Measurements from ENCODE around the gene ANKRD18A. TPM values are rescaled to one million over a fixed set of nuclear protein-coding genes. Genes with fewer than 3 reads are reported as not detected.

ANKRD18A gene
- 0.35 and 1.2 TPM in 2 replicates for total RNA-seq (2014; rRNA removed; shearing (Covaris generic))

- peak within 1 kb of the TSS; percentile 60 for H3K4me3 ChIP-seq (ENCODE audit: insufficient read depth, low read depth, low read length)
- peak; percentile 89 for DNase-seq
- H3K36me3 ChIP-seq (replicated peaks; ENCODE audit: control insufficient read depth, insufficient read depth, low read length) = no peaks in the 10 kb centered on the region
- H3K27me3 ChIP-seq (ENCODE audit: control insufficient read depth, insufficient read depth, low read length) = peaks cover 31% of the 10 kb centered on the region
These were observed at the start of gene ANKRD18A for GRCh38 chr9:38620483-38621433. TSS of gene ANKRD18A (minus strand) at chr9:38620596. CDS start at chr9:38620285, 311 bp downstream.

DNA sequence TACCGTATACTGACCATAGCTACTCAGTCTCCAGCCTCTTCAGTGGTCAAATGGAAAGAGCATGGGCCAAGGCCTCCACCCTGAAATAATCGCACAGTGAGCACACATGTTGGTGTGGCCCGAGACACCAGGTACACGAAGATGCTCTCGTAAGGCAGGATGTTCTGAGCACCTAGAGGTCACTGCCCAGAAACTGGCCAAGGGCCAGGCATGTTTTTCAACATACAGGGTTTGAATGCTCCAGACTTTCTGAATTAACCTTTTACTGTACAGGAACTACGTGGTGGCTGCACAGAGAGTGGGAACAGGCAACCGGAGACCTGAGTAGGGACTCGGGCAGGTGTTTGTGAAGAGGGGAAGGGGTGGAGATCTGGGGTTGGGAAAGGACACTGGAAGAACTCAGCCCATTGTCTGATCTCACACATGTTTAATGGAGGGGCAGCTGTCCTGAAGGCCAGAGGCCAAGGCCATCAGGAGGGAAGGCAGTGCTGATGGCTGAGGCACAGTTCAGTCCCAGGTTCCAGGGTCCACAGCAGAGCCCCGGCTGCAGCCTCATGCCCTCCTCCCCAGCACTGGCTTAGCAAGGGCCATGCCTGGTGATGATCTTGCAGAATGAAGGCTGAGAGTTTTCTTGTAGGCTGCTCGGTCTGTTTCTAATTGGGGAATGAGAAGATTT lies 48.5 kb upstream of the ANKRD18A start:
- Histone ChIP-seq H3K27me3 (ENCODE audit: control insufficient read depth, insufficient read depth, low read length) (no peaks in the 10 kb centered on the region), H3K4me3 (ENCODE audit: insufficient read depth, low read depth, low read length) (no peak overlapping the region), H3K36me3 (replicated peaks; ENCODE audit: control insufficient read depth, insufficient read depth, low read length) (no peaks in the 10 kb centered on the region)
- DNase-seq = no peak

- no peak overlapping the region for H3K4me3 ChIP-seq (ENCODE audit: insufficient read depth, low read depth, low read length)
- peak; percentile 47 for DNase-seq
- H3K36me3 ChIP-seq (replicated peaks; ENCODE audit: control insufficient read depth, insufficient read depth, low read length) = no peaks in the 10 kb centered on the region
- H3K27me3 ChIP-seq (ENCODE audit: control insufficient read depth, insufficient read depth, low read length) = no peaks in the 10 kb centered on the region
These were observed 42.6 kb upstream of the ANKRD18A start for GRCh38 chr9:38662763-38663593.

GRCh38 chr9:38659538-38659937 lies 39.1 kb upstream of the ANKRD18A start:
- H3K36me3 ChIP-seq (replicated peaks; ENCODE audit: control insufficient read depth, insufficient read depth, low read length) = no peaks in the 10 kb centered on the region
- H3K4me3 ChIP-seq (ENCODE audit: insufficient read depth, low read depth, low read length) = no peak overlapping the region
- DNase-seq = no peak

DNA sequence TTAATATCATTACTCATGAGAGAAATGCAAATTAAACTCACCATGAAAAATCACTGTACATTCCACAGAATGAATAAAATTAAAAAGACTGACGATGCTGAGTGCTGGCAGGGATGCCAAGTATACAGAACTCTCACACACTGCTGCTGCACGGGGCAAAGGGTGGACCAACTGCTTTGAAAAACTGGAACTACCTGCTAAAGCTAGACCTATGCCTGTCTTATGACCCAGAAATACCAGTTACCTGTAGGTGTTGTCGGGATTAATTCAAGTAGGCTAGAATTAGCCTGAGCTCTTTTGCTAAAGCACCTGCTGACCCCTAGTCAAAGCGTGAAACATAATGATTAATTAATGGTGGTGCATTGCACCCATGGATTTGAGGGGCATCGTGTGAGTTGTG lies 36.5 kb upstream of the ANKRD18A start:
- H3K36me3 ChIP-seq (replicated peaks; ENCODE audit: control insufficient read depth, insufficient read depth, low read length) = no peaks in the 10 kb centered on the region
- H3K4me3 ChIP-seq (ENCODE audit: insufficient read depth, low read depth, low read length) = no peak overlapping the region
- DNase-seq = no peak
- H3K27me3 ChIP-seq (ENCODE audit: control insufficient read depth, insufficient read depth, low read length) = no peaks in the 10 kb centered on the region

More at GRCh38 chr9:38659538-38659937, 39.1 kb upstream of the ANKRD18A start:
- H3K27me3 ChIP-seq (ENCODE audit: control insufficient read depth, insufficient read depth, low read length) = no peaks in the 10 kb centered on the region

DNA sequence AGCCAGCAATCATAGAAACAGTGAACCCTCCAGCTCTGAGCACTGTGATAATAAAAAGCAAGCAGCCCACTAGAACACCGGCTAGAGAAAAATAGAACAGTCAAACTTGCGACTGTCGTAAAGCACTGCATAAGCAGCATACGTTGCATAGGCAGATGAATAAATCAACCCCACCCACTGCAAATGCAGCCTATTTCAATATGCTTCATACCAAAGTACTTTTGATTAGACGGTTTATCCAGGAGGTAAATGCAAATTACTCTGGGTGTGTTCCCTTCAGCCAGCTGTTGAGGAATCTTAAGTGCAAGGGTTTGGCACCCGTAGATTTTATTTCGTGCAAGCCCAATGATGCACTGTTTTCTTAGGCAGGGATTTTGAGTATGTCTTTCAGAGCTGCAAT lies 32.1 kb upstream of the ANKRD18A start:
- Histone ChIP-seq H3K36me3 (replicated peaks; ENCODE audit: control insufficient read depth, insufficient read depth, low read length) (no peaks in the 10 kb centered on the region), H3K27me3 (ENCODE audit: control insufficient read depth, insufficient read depth, low read length) (no peaks in the 10 kb centered on the region), H3K4me3 (ENCODE audit: insufficient read depth, low read depth, low read length) (no peak overlapping the region)
- DNase-seq = no peak

GRCh38 chr9:38652044-38652443 lies 31.6 kb upstream of the ANKRD18A start:
- Histone ChIP-seq H3K36me3 (replicated peaks; ENCODE audit: control insufficient read depth, insufficient read depth, low read length) (no peaks in the 10 kb centered on the region), H3K27me3 (ENCODE audit: control insufficient read depth, insufficient read depth, low read length) (no peaks in the 10 kb centered on the region)
- no peak for DNase-seq

DNA sequence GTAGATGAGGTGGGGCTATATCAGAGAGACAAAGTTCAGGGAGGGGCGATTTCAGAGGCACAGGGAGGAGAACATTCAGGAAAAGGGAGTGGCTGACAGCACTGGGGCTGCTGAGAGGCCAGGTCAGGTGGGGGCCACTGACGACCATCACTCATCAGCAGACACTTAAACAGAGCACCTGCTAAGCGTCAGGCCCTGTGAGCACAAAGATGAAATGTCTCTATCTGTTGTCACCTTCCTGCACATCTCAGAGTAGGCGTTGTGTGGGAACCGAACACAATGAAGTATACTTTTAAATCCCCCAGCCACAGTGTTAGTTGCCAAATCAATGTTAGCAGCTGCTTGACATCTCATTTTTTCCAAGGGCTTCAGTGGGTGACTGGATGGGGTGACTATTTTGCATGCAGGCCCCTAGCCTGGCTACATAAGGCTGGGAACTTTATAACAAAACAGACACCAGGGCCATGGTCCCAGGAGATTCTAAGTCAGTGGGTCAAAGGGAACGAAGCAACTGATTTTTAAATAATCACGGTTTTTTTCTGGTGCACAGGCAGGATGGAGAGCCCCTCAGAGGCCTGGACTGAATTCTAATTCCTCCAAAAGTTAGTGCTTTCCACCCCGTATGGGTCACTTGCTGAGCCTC lies 31.1 kb upstream of the ANKRD18A start:
- H3K4me3 ChIP-seq (ENCODE audit: insufficient read depth, low read depth, low read length) = no peak overlapping the region
- H3K36me3 ChIP-seq (replicated peaks; ENCODE audit: control insufficient read depth, insufficient read depth, low read length) = no peaks in the 10 kb centered on the region
- H3K27me3 ChIP-seq (ENCODE audit: control insufficient read depth, insufficient read depth, low read length) = no peaks in the 10 kb centered on the region
- DNase-seq = no peak

More at GRCh38 chr9:38652044-38652443, 31.6 kb upstream of the ANKRD18A start:
- H3K4me3 ChIP-seq (ENCODE audit: insufficient read depth, low read depth, low read length) = no peak overlapping the region

GRCh38 chr9:38650564-38650963 lies 30.2 kb upstream of the ANKRD18A start:
- H3K4me3 ChIP-seq (ENCODE audit: insufficient read depth, low read depth, low read length) = no peak overlapping the region
- no peak for DNase-seq
- no peaks in the 10 kb centered on the region for H3K36me3 ChIP-seq (replicated peaks; ENCODE audit: control insufficient read depth, insufficient read depth, low read length)
- H3K27me3 ChIP-seq (ENCODE audit: control insufficient read depth, insufficient read depth, low read length) = no peaks in the 10 kb centered on the region

DNA sequence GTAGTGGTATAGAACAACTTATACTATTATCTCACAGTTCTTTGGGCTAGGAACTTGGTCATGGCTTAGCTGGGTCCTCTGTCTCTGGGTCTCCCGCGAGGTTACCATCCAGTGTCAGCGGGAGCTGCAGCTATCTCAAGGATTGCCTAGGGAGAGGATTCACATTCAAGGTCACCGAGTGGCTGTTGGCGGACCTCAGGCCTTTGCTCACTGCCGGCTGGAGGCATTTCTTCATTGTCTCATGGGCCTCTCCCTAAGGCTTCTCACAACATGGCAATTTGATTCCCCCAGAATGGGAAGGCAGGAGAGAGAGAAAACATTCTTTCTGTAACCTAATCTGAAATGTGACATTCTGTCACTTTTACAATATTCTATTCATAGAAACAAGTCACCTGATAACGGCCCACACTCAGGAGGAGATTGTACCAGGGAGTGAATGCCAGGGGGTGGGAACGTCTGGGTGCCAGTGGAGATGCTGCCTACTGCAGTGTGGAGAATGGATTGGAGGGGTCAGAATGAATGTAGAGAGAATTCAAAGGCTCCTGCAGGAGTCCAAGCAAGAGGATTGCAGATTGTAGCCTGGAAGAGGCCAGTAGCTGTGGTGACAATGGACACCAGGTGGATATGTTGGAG lies 29.5 kb upstream of the ANKRD18A start:
- Histone ChIP-seq H3K27me3 (ENCODE audit: control insufficient read depth, insufficient read depth, low read length) (no peaks in the 10 kb centered on the region), H3K36me3 (replicated peaks; ENCODE audit: control insufficient read depth, insufficient read depth, low read length) (no peaks in the 10 kb centered on the region), H3K4me3 (ENCODE audit: insufficient read depth, low read depth, low read length) (no peak overlapping the region)
- DNase-seq = no peak

- no peak for DNase-seq
- Histone ChIP-seq H3K27me3 (ENCODE audit: control insufficient read depth, insufficient read depth, low read length) (no peaks in the 10 kb centered on the region), H3K36me3 (replicated peaks; ENCODE audit: control insufficient read depth, insufficient read depth, low read length) (no peaks in the 10 kb centered on the region), H3K4me3 (ENCODE audit: insufficient read depth, low read depth, low read length) (no peak overlapping the region)
These were observed 24.2 kb upstream of the ANKRD18A start for GRCh38 chr9:38644601-38645000.

DNA sequence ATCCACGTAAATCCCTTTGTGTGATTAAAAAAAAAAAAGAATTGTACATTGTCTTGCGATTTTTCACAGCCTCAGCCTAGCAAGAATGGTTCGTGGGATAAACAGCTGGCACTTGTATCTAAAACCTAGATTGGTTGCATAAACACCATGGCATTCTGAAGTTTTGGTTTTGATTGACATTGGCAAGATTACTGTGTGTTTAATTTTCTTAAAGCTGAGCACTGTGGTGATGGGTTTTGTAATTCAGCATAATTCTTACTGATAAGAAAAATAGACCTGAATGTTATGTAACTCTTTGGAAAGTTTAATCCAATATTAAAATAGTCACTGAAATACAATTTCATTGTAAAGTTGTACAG lies 23.4 kb upstream of the ANKRD18A start:
- no peak for DNase-seq
- no peak overlapping the region for H3K4me3 ChIP-seq (ENCODE audit: insufficient read depth, low read depth, low read length)

GRCh38 chr9:38642951-38643814 lies 22.8 kb upstream of the ANKRD18A start:
- Histone ChIP-seq H3K36me3 (replicated peaks; ENCODE audit: control insufficient read depth, insufficient read depth, low read length) (no peaks in the 10 kb centered on the region), H3K27me3 (ENCODE audit: control insufficient read depth, insufficient read depth, low read length) (no peaks in the 10 kb centered on the region), H3K4me3 (ENCODE audit: insufficient read depth, low read depth, low read length) (no peak overlapping the region)
- DNase-seq = no peak

More for the DNA sequence above, 23.4 kb upstream of the ANKRD18A start:
- H3K36me3 ChIP-seq (replicated peaks; ENCODE audit: control insufficient read depth, insufficient read depth, low read length) = no peaks in the 10 kb centered on the region
- no peaks in the 10 kb centered on the region for H3K27me3 ChIP-seq (ENCODE audit: control insufficient read depth, insufficient read depth, low read length)
